ENCODE data around the gene TRIM29. TPM values are rescaled to one million over a fixed set of nuclear protein-coding genes. Genes with fewer than 3 reads are reported as not detected.
A peak's percentile ranks its signal among the peaks of the same experiment; 100 is the strongest.

Gene TRIM29
- total RNA-seq, 2 experiments from 2014 or later = not detected

DNA sequence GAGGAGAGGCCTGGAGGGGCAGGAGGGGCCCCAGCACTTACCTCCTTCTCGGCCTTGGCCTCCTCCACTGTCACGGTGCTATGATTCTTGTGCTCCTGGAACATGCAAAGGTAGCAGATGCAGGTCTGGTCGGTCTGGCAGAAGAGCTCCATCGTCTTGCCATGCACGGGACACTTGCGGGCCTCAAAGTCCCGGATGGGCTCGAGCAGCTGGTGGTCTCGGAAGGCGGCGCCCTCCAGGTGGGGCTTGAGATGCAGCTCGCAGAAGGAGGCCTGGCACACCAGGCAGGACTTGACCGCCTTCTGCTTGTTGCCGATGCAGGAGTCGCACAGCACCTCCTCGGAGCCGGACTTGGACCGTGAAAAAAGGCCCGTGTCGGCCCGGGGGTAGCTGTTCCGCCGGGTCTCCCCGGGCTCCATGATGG lies 714 bp downstream of the TRIM29 start:
- Mint-ChIP-seq H3K27me3 (peaks cover 19% of the 10 kb centered on the region), H3K4me1 (ENCODE audit: low read depth) (no peaks in the 10 kb centered on the region), H3K36me3 (ENCODE audit: low read depth) (no peaks in the 10 kb centered on the region), H3K9me3 (no peaks in the 10 kb centered on the region), H3K4me3 (no peak overlapping the region), H3K27ac (no peak overlapping the region)
- TF ChIP-seq, protein P1, sequence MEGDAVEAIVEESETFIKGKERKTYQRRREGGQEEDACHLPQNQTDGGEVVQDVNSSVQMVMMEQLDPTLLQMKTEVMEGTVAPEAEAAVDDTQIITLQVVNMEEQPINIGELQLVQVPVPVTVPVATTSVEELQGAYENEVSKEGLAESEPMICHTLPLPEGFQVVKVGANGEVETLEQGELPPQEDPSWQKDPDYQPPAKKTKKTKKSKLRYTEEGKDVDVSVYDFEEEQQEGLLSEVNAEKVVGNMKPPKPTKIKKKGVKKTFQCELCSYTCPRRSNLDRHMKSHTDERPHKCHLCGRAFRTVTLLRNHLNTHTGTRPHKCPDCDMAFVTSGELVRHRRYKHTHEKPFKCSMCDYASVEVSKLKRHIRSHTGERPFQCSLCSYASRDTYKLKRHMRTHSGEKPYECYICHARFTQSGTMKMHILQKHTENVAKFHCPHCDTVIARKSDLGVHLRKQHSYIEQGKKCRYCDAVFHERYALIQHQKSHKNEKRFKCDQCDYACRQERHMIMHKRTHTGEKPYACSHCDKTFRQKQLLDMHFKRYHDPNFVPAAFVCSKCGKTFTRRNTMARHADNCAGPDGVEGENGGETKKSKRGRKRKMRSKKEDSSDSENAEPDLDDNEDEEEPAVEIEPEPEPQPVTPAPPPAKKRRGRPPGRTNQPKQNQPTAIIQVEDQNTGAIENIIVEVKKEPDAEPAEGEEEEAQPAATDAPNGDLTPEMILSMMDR (IDR thresholded peaks at IDR 0.05) = no peak
- H3K27ac ChIP-seq (ENCODE audit: low read depth in 1 of 2, low read length in 2 of 2) = no peak overlapping the region
- ChIA-PET CTCF (no interaction called here), POLR2A (no interaction called here)
- no peak for ATAC-seq (ENCODE audit: poor library complexity)
- no peaks in the 10 kb centered on the region for H3K27me3 ChIP-seq (ENCODE audit: control insufficient read depth in 1 of 2, insufficient read depth in 2 of 2, low read length in 2 of 2)
- H3K9me3 ChIP-seq (ENCODE audit: control insufficient read depth in 1 of 2, insufficient read depth in 1 of 2, low read length in 2 of 2) = no peaks in the 10 kb centered on the region
- H3K4me1 ChIP-seq (ENCODE audit: insufficient read depth, low read length) = no peaks in the 10 kb centered on the region
- H3K4me3 ChIP-seq (ENCODE audit: low read length) = no peak overlapping the region
- DNase-seq = peak in 2 of 14 experiments; percentile 6 to 26
- intact Hi-C loops (cut with DNase I, micrococcal nuclease) = no loop called here
- H3K36me3 ChIP-seq (ENCODE audit: insufficient read depth, low read length) = no peaks in the 10 kb centered on the region

DNA sequence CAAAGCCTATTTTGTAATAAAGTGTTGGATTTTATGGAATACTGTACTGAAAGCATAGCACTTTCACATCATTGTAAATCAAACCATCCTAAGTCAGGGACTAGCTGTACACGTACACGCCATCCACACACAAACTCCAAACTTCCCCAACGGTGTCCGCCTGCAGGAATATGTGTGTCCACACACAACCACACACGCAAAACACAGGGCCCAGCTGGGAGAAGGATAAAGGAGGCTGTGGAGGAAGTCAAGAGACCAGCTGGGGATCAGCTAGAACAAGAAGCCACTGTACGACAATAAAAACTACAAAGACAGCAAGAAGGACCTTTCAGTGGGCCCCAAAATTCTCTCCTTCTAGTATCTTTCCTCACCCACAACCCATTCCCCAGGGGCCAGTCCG lies 1.6 kb downstream of the TRIM29 start:
- Mint-ChIP-seq H3K9me3 (no peaks in the 10 kb centered on the region), H3K4me1 (ENCODE audit: low read depth) (no peaks in the 10 kb centered on the region), H3K4me3 (no peak overlapping the region), H3K27ac (no peak overlapping the region), H3K36me3 (ENCODE audit: low read depth) (no peaks in the 10 kb centered on the region), H3K27me3 (peaks cover 19% of the 10 kb centered on the region)
- ChIA-PET POLR2A (no interaction called here), CTCF (interaction anchor here (0.7 kb wide), 1 partner anchor 1014 kb away, joined by 3 read pairs; no protein-coding TSS in a partner anchor)
- Histone ChIP-seq H3K4me1 (ENCODE audit: insufficient read depth, low read length) (no peaks in the 10 kb centered on the region), H3K36me3 (ENCODE audit: insufficient read depth, low read length) (no peaks in the 10 kb centered on the region), H3K27ac (ENCODE audit: low read depth in 1 of 2, low read length in 2 of 2) (no peak overlapping the region), H3K9me3 (ENCODE audit: control insufficient read depth in 1 of 2, insufficient read depth in 1 of 2, low read length in 2 of 2) (no peaks in the 10 kb centered on the region), H3K4me3 (ENCODE audit: low read length) (no peak overlapping the region), H3K27me3 (ENCODE audit: control insufficient read depth in 1 of 2, insufficient read depth in 2 of 2, low read length in 2 of 2) (no peaks in the 10 kb centered on the region)
- peak in 1 of 14 experiments; percentile 23 for DNase-seq
- TF ChIP-seq, protein P1 (IDR thresholded peaks at IDR 0.05) = no peak
- intact Hi-C loops (cut with DNase I, micrococcal nuclease) = no loop called here
- ATAC-seq (ENCODE audit: poor library complexity) = no peak

DNA sequence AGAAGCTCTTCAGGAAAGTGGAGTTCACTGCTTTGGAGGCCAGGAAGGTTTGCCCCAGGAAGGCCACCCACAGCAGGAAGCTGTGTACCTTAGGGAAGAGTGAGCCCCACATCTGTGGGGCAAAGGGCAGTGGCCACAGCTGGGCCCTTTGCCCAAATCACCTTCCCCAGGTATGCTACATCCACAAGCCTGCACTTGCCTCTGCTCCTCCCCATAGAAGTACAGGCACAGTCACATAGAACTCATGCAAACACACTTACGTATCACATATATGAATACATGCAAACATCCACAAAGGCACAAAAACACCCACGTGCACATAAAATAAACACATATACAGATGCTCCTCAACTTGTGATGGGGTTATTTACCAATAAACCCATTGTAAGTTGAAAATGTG lies 2.1 kb downstream of the TRIM29 start:
- no peak for ATAC-seq (ENCODE audit: poor library complexity)
- H3K4me3 Mint-ChIP-seq = no peak overlapping the region
- no peaks in the 10 kb centered on the region for H3K9me3 Mint-ChIP-seq
- H3K27me3 Mint-ChIP-seq = peaks cover 15% of the 10 kb centered on the region
- Histone ChIP-seq H3K27ac (ENCODE audit: low read depth in 1 of 2, low read length in 2 of 2) (no peak overlapping the region), H3K27me3 (ENCODE audit: control insufficient read depth in 1 of 2, insufficient read depth in 2 of 2, low read length in 2 of 2) (no peaks in the 10 kb centered on the region), H3K36me3 (ENCODE audit: insufficient read depth, low read length) (no peaks in the 10 kb centered on the region), H3K9me3 (ENCODE audit: control insufficient read depth in 1 of 2, insufficient read depth in 1 of 2, low read length in 2 of 2) (no peaks in the 10 kb centered on the region), H3K4me3 (ENCODE audit: low read length) (no peak overlapping the region), H3K4me1 (ENCODE audit: insufficient read depth, low read length) (no peaks in the 10 kb centered on the region)
- CTCF ChIA-PET = no interaction called here
- TF ChIP-seq, protein P1 (IDR thresholded peaks at IDR 0.05) = no peak
- DNase-seq = no peak
- H3K4me1 Mint-ChIP-seq (ENCODE audit: low read depth) = no peaks in the 10 kb centered on the region
- intact Hi-C loops (cut with DNase I, micrococcal nuclease) = no loop called here
- no peak overlapping the region for H3K27ac Mint-ChIP-seq
- POLR2A ChIA-PET = no interaction called here
- H3K36me3 Mint-ChIP-seq (ENCODE audit: low read depth) = no peaks in the 10 kb centered on the region

Data from CD4-positive, alpha-beta T cell (primary cell).